Left ventricle myocardium inferior (tissue), 1 donor: ENCODE results near the gene MYO9A. TPM values are rescaled to one million over a fixed set of nuclear protein-coding genes. Genes with fewer than 3 reads are reported as not detected.

Experiments
- DNase-seq: peaks from one replicate; pipeline ENCODE4 v3.0.0-alpha.2; 2020
- H3K27ac ChIP-seq: fragments of 200-600 bp; replicated peaks from 2 replicates; pipeline ENCODE4 v1.8.0; 2021
- H3K27me3 ChIP-seq: fragments of 200-600 bp; 2 replicates; pipeline ENCODE4 v1.8.0; 2021; ENCODE audit warnings: low read depth
- H3K36me3 ChIP-seq: fragments of 200-600 bp; 2 replicates; pipeline ENCODE4 v1.8.0; 2021
- H3K4me1 ChIP-seq: fragments of 200-600 bp; 2 replicates; pipeline ENCODE4 v1.8.0; 2021
- H3K4me3 ChIP-seq: fragments of 200-600 bp; 2 replicates; pipeline ENCODE4 v1.8.0; 2021; ENCODE audit warnings: mild to moderate bottlenecking, moderate library complexity
- H3K9me3 ChIP-seq: fragments of 200-600 bp; replicated peaks from 2 replicates; pipeline ENCODE4 v1.8.0; 2021
- intact Hi-C: fragments of 100-400 bp; cut with micrococcal nuclease; formaldehyde crosslinking; loops from one replicate; pipeline ENCODE4 v1.11.0; 2022
- total RNA-seq: library from RNA; stranded (reverse); fragmentation: NEBNext Ultra II Directional; extraction: Animal tissue kit (Norgen Biotek cat#: 25700); gene quantifications from one replicate; pipeline ENCODE4 v1.2.1, GENCODE V29; 2021
- TF ChIP-seq, protein P1 (sequence below): fragments of 200-600 bp; IDR thresholded peaks from 2 replicates; pipeline ENCODE4 v1.8.0; 2021; ENCODE audit warnings: antibody characterized with exemption, mild to moderate bottlenecking, borderline replicate concordance
- donor health status: DM: no; HTN: yes; CAD: no; lungs with severe emphysema.

MYO9A gene
- total RNA-seq, 1 donor from 2014 or later, result 22.5 TPM

DNA sequence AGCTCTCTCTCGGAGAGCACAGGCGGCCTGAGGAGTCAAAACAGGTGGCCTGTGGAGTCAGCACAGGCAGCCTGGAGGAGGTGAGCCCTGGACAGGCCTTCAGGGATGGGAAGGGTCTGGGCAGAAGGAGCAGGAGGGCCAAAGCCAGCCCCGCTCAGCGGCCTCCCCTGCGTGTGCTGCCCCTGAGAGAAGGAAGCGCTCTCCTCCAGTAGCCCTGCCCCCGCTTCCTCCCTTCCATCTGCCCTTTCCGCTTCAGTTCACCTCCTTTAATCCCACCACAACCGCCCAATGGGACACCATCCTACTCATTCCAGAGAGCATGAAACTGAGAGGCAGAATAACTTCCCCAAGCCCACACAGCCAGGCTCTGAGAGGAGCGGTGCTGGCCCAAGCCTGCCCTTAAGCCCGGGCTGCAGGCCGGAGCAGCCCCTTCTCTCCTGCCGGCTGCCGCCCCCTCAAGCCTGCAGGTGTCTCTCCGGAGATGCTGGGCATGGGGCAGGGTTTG lies 310.8 kb downstream of the MYO9A start:
- intact Hi-C loops, result loop anchor here (10.0 kb wide), 1 partner anchor 362 kb away; no protein-coding TSS in a partner anchor
- H3K4me3 ChIP-seq, result no peak overlapping the region
- no peaks in the 10 kb centered on the region for H3K9me3 ChIP-seq
- H3K27me3 ChIP-seq, result peaks cover 11% of the 10 kb centered on the region
- no peak overlapping the region for H3K27ac ChIP-seq
- peaks cover 40% of the 10 kb centered on the region for H3K4me1 ChIP-seq
- TF ChIP-seq, protein P1, sequence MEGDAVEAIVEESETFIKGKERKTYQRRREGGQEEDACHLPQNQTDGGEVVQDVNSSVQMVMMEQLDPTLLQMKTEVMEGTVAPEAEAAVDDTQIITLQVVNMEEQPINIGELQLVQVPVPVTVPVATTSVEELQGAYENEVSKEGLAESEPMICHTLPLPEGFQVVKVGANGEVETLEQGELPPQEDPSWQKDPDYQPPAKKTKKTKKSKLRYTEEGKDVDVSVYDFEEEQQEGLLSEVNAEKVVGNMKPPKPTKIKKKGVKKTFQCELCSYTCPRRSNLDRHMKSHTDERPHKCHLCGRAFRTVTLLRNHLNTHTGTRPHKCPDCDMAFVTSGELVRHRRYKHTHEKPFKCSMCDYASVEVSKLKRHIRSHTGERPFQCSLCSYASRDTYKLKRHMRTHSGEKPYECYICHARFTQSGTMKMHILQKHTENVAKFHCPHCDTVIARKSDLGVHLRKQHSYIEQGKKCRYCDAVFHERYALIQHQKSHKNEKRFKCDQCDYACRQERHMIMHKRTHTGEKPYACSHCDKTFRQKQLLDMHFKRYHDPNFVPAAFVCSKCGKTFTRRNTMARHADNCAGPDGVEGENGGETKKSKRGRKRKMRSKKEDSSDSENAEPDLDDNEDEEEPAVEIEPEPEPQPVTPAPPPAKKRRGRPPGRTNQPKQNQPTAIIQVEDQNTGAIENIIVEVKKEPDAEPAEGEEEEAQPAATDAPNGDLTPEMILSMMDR, result no peak
- no peaks in the 10 kb centered on the region for H3K36me3 ChIP-seq
- DNase-seq, result no peak

GRCh38 chr15:71806452-71806931 lies 311.5 kb downstream of the MYO9A start:
- peaks cover 40% of the 10 kb centered on the region for H3K4me1 ChIP-seq
- H3K36me3 ChIP-seq, result no peaks in the 10 kb centered on the region
- no peak for DNase-seq
- H3K27me3 ChIP-seq, result peaks cover 11% of the 10 kb centered on the region
- intact Hi-C loops, result loop anchor here (10.0 kb wide), 1 partner anchor 362 kb away; no protein-coding TSS in a partner anchor
- no peak overlapping the region for H3K27ac ChIP-seq
- H3K4me3 ChIP-seq, result no peak overlapping the region
- H3K9me3 ChIP-seq, result no peaks in the 10 kb centered on the region
- TF ChIP-seq, protein P1, result no peak

GRCh38 chr15:71804695-71805470 lies 313.1 kb downstream of the MYO9A start:
- Histone ChIP-seq H3K9me3 (no peaks in the 10 kb centered on the region), H3K4me3 (no peak overlapping the region), H3K27me3 (peaks cover 11% of the 10 kb centered on the region), H3K4me1 (peaks cover 43% of the 10 kb centered on the region), H3K27ac (no peak overlapping the region), H3K36me3 (no peaks in the 10 kb centered on the region)
- TF ChIP-seq, protein P1, result no peak
- DNase-seq, result no peak
- intact Hi-C loops, result loop anchor here (10.0 kb wide), 1 partner anchor 360 kb away; no protein-coding TSS in a partner anchor

GRCh38 chr15:71804226-71804625 lies 313.7 kb downstream of the MYO9A start:
- peaks cover 11% of the 10 kb centered on the region for H3K27me3 ChIP-seq
- H3K27ac ChIP-seq, result no peak overlapping the region
- TF ChIP-seq, protein P1, result no peak
- no peak for DNase-seq
- peaks cover 43% of the 10 kb centered on the region for H3K4me1 ChIP-seq
- H3K9me3 ChIP-seq, result no peaks in the 10 kb centered on the region
- no peaks in the 10 kb centered on the region for H3K36me3 ChIP-seq
- no peak overlapping the region for H3K4me3 ChIP-seq
- intact Hi-C loops, result loop anchor here (10.0 kb wide), 1 partner anchor 359 kb away; no protein-coding TSS in a partner anchor

GRCh38 chr15:71802770-71803169 lies 315.2 kb downstream of the MYO9A start:
- Histone ChIP-seq H3K4me3 (no peak overlapping the region), H3K27ac (no peak overlapping the region), H3K36me3 (no peaks in the 10 kb centered on the region), H3K27me3 (peaks cover 2% of the 10 kb centered on the region), H3K9me3 (no peaks in the 10 kb centered on the region), H3K4me1 (peaks cover 30% of the 10 kb centered on the region)
- intact Hi-C loops, result loop anchor here (10.0 kb wide), 1 partner anchor 358 kb away; no protein-coding TSS in a partner anchor
- DNase-seq, result no peak
- TF ChIP-seq, protein P1, result peak; percentile 37
